ACHN (cell line): ENCODE measurements around the gene SCD5.

Experiments
- DNase-seq: peaks from one replicate; pipeline ENCODE4 v3.0.0-alpha.2; 2015
- in situ Hi-C: cut with HindIII; loops from 2 replicates; pipeline ENCODE4 v1.10.0; 2017; ENCODE audit warnings: low sequenced_read_pairs, low pct_ligation_motif_present, low pct_unique_long_range_greater_than_20kb

SCD5 gene

GRCh38 chr4:82626251-82626868 is 172.2 kb downstream of the SCD5 start:
- no peak for DNase-seq
- in situ Hi-C loops: no loop called here

GRCh38 chr4:82624819-82625218 is 173.8 kb downstream of the SCD5 start:
- no peak for DNase-seq
- in situ Hi-C loops: no loop called here

- in situ Hi-C loops: no loop called here
These were observed 175.4 kb downstream of the SCD5 start for GRCh38 chr4:82623121-82623683.

GRCh38 chr4:82621251-82621650 is 177.3 kb downstream of the SCD5 start:
- no peak for DNase-seq
- in situ Hi-C loops: no loop called here

More at GRCh38 chr4:82623121-82623683, 175.4 kb downstream of the SCD5 start:
- no peak for DNase-seq

GRCh38 chr4:82620126-82620735 is 178.4 kb downstream of the SCD5 start:
- DNase-seq: no peak
- in situ Hi-C loops: no loop called here

GRCh38 chr4:82618103-82618720 is 180.4 kb downstream of the SCD5 start:
- in situ Hi-C loops: no loop called here

GRCh38 chr4:82614838-82615449 is 183.7 kb downstream of the SCD5 start:
- DNase-seq: no peak
- in situ Hi-C loops: no loop called here

More at GRCh38 chr4:82618103-82618720, 180.4 kb downstream of the SCD5 start:
- no peak for DNase-seq

GRCh38 chr4:82613121-82613520 is 185.5 kb downstream of the SCD5 start:
- no peak for DNase-seq
- in situ Hi-C loops: no loop called here

- in situ Hi-C loops: no loop called here
- DNase-seq: no peak
These were observed 186.6 kb downstream of the SCD5 start for GRCh38 chr4:82611982-82612381.

GRCh38 chr4:82611527-82611926 is 187.1 kb downstream of the SCD5 start:
- DNase-seq: no peak
- in situ Hi-C loops: no loop called here

- in situ Hi-C loops: no loop called here
- no peak for DNase-seq
These were observed 188.6 kb downstream of the SCD5 start for GRCh38 chr4:82610041-82610440.

GRCh38 chr4:82606622-82607021 is 192.0 kb downstream of the SCD5 start:
- in situ Hi-C loops: no loop called here

GRCh38 chr4:82604522-82604921 is 194.1 kb downstream of the SCD5 start:
- DNase-seq: no peak
- in situ Hi-C loops: no loop called here

More at GRCh38 chr4:82606622-82607021, 192.0 kb downstream of the SCD5 start:
- DNase-seq: no peak

- in situ Hi-C loops: no loop called here
- no peak for DNase-seq
These were observed 197.2 kb downstream of the SCD5 start for GRCh38 chr4:82601242-82602015.

- no peak for DNase-seq
These were observed 199.3 kb downstream of the SCD5 start for GRCh38 chr4:82599336-82599735.

GRCh38 chr4:82594456-82594855 is 204.1 kb downstream of the SCD5 start:
- no peak for DNase-seq
- in situ Hi-C loops: no loop called here

More at GRCh38 chr4:82599336-82599735, 199.3 kb downstream of the SCD5 start:
- in situ Hi-C loops: no loop called here

GRCh38 chr4:82593411-82593810 is 205.2 kb downstream of the SCD5 start:
- in situ Hi-C loops: no loop called here
- DNase-seq: no peak

GRCh38 chr4:82592639-82593038 is 206.0 kb downstream of the SCD5 start:
- in situ Hi-C loops: no loop called here
- DNase-seq: no peak
